HepG2 (cell line): ENCODE measurements around the gene SLC6A6. TPM values are rescaled to one million over a fixed set of nuclear protein-coding genes. Genes with fewer than 3 reads are reported as not detected.

Experiments used
- ATAC-seq: fragments of 200-7000 bp; cut with Tn5 transposase; 3 replicates; pipeline ENCODE4 v1.9.1; 2020; ENCODE audit warnings: mild to moderate bottlenecking, moderate library complexity
- BruUV-seq: library from RNA; stranded (reverse); fragments of 400-500 nt; replicated peaks from 2 replicates; lab custom pipeline; 2021; lab: Mats Ljungman, UMichigan
- CTCF ChIA-PET: fragments of 300-600 bp; formaldehyde crosslinking; extraction: SDS; loops from one replicate; lab custom pipeline; 2021; ENCODE audit warnings: low total read pairs, inconsistent platforms, low intra/inter-chr PET ratio; lab: Yijun Ruan, JAX
- POLR2A ChIA-PET: fragments of 350-600 bp; sonication (Branson Sonifier 250); formaldehyde crosslinking; loops from one replicate; lab custom pipeline; 2020; ENCODE audit warnings: antibody characterized with exemption, inconsistent platforms; lab: Yijun Ruan, JAX
- DNase-seq: peaks from one replicate; pipeline ENCODE4 v3.0.0-alpha.2; 2015; ENCODE audit warnings: low spot score
- FAIRE-seq: peaks from 3 replicates; lab custom pipeline; 2011; peaks lifted over from hg19 to GRCh38; lab: Jason Lieb, UNC
- H2AFZ ChIP-seq: one replicate; pipeline ENCODE4 v1.6.1; 2011; ENCODE audit warnings: low read length, inconsistent platforms
- H3K27ac ChIP-seq: fragments of 300-600 bp; 3 replicates; pipeline ENCODE4 v1.8.0; 2011; ENCODE audit warnings: mixed run types, mild to moderate bottlenecking, mixed read lengths, low read length, inconsistent platforms; ENCODE audit not compliant: insufficient read depth; ENCODE audit errors: extremely low read length
- H3K27me3 ChIP-seq, 2 experiments: fragments of 200-600 bp in 1 of 2; 2 replicates in 1 of 2; 3 replicates in 1 of 2; pipeline versions ENCODE4 v1.6.0 to v1.8.0; 2011; ENCODE audit warnings: low read length in 2 of 2, mild to moderate bottlenecking in 2 of 2, moderate library complexity in 2 of 2, inconsistent platforms in 1 of 2; ENCODE audit not compliant: insufficient read depth in 2 of 2, control insufficient read depth in 1 of 2
- H3K36me3 ChIP-seq, 2 experiments: fragments of 200-600 bp in 1 of 2; replicated peaks in 1 of 2; 2 replicates in 1 of 2; 3 replicates in 1 of 2; pipeline versions ENCODE4 v1.5.1 to v1.8.0; 2011; ENCODE audit warnings: low read length in 2 of 2, inconsistent platforms in 1 of 2; ENCODE audit not compliant: insufficient read depth in 2 of 2, control insufficient read depth in 1 of 2
- H3K4me1 ChIP-seq: 2 replicates; pipeline ENCODE4 v1.5.1; 2012; ENCODE audit warnings: low read length, inconsistent platforms; ENCODE audit not compliant: insufficient read depth
- H3K4me2 ChIP-seq: 2 replicates; pipeline ENCODE4 v1.6.0; 2011; ENCODE audit warnings: low read depth, low read length, inconsistent platforms
- H3K4me3 ChIP-seq, 3 experiments: fragments of 200-600 bp in 1 of 3; sonication (generic), shearing (Covaris generic) in 1 of 3; replicated peaks in 1 of 3; 2 replicates each; pipeline ENCODE4 v1.5.1; 2011 to 2016; ENCODE audit warnings: low read length in 3 of 3, inconsistent platforms in 2 of 3, low read depth in 2 of 3, mild to moderate bottlenecking in 2 of 3, control low read depth in 1 of 3, mixed read lengths in 1 of 3; ENCODE audit not compliant: insufficient read depth in 1 of 3
- H3K79me2 ChIP-seq: one replicate; pipeline ENCODE4 v1.6.1; 2011; ENCODE audit warnings: low read length, inconsistent platforms; ENCODE audit not compliant: insufficient read depth
- H3K9ac ChIP-seq: 2 replicates; pipeline ENCODE4 v1.6.0; 2011; ENCODE audit warnings: mild to moderate bottlenecking, low read depth, low read length, inconsistent platforms; ENCODE audit not compliant: insufficient read depth
- H3K9me3 ChIP-seq: 2 replicates; pipeline ENCODE4 v1.5.1; 2012; ENCODE audit warnings: mild to moderate bottlenecking, low read length
- H4K20me1 ChIP-seq: 2 replicates; pipeline ENCODE4 v1.6.0; 2011; ENCODE audit warnings: inconsistent platforms, mild to moderate bottlenecking, low read length, moderate library complexity; ENCODE audit not compliant: insufficient read depth
- GATA4 ChIP-seq: sonication (generic); IDR thresholded peaks from 2 replicates; pipeline ENCODE4 v1.6.1; 2016; ENCODE audit warnings: antibody characterized with exemption, low read depth, borderline replicate concordance
- HMGXB4 ChIP-seq, 2 experiments: sonication (generic) in 1 of 2; formaldehyde crosslinking in 1 of 2; IDR thresholded peaks; 2 replicates each; pipeline versions ENCODE4 v1.4.0 to v1.6.1; 2018 to 2020; ENCODE audit warnings: missing genetic modification reagents in 2 of 2, borderline replicate concordance in 1 of 2, low read depth in 1 of 2, mild to moderate bottlenecking in 1 of 2, missing biosample characterization in 1 of 2
- MLLT10 ChIP-seq: sonication (generic); formaldehyde crosslinking; IDR thresholded peaks from 2 replicates; pipeline ENCODE4 v1.4.0; 2020; ENCODE audit warnings: missing genetic modification reagents
- POLR2G ChIP-seq: fragments of 200-400 bp; formaldehyde crosslinking; IDR thresholded peaks from 2 replicates; pipeline ENCODE4 v1.6.1; 2018; ENCODE audit warnings: mild to moderate bottlenecking, low read depth, low read length, moderate library complexity
- ZNF451 ChIP-seq: sonication (generic); formaldehyde crosslinking; IDR thresholded peaks from 2 replicates; pipeline ENCODE4 v1.5.0; 2020; ENCODE audit warnings: mild to moderate bottlenecking, missing genetic modification reagents
- ZNF629 ChIP-seq: sonication (generic); formaldehyde crosslinking; conservative IDR thresholded peaks from 2 replicates; pipeline ENCODE4 v1.5.0; 2020; ENCODE audit warnings: missing genetic modification reagents
- WGBS: methylation state at CpG from one replicate; pipeline ENCODE4 v1.1.6; 2017; ENCODE audit warnings: low lambda C conversion rate; 5-methylcytosine and 5-hydroxymethylcytosine counted together
- in situ Hi-C: cut with HindIII; loops from 2 replicates; pipeline ENCODE4 v1.10.0; 2017; ENCODE audit warnings: low pct_unique_long_range_greater_than_20kb; ENCODE audit not compliant: extremely low pct_ligation_motif_present
- intact Hi-C: fragments of 100-400 bp; cut with micrococcal nuclease; formaldehyde crosslinking; loops from one replicate; pipeline ENCODE4 v1.10.0; 2022; ENCODE audit not compliant: unreplicated experiment
- polyA plus RNA-seq, 8 experiments: library from polyadenylated mRNA; depleted of rRNA in 3 of 8; stranded (reverse) in 7 of 8; unstranded in 1 of 8; fragments of >200 nt; fragmentation: Illumina TruSeq in 4 of 8; extraction: Trizol in 4 of 8; gene quantifications; 2 replicates each; pipeline versions ENCODE4 v1.2.1 to v1.2.3, GENCODE V29; 2011 to 2016; ENCODE audit warnings: low read depth in 4 of 8, missing spikeins in 1 of 8, mixed read lengths in 1 of 8; ENCODE audit not compliant: insufficient read depth in 1 of 8
- total RNA-seq, 5 experiments: library from RNA; depleted of rRNA; stranded (reverse); fragments of >200 nt; fragmentation: Illumina TruSeq; extraction: Trizol; gene quantifications; 2 replicates each; pipeline ENCODE4 v1.2.3, GENCODE V29; 2016; ENCODE audit warnings: low read depth in 1 of 5

Gene SLC6A6
- total and polyA plus RNA-seq, 2 of the 13 experiments (the other 11 are each of a cell fraction or from before 2014, with no cell fraction given) = 14.1 to 20.7 TPM

GRCh38 chr3:14455571-14456317 is 53.3 kb downstream of the SLC6A6 start:
- intact Hi-C loops (no loop called here), in situ Hi-C loops (no loop called here)
- no peak overlapping the region for H2AFZ ChIP-seq
- 93% methylated on average over 2 of the region's 6 CpGs for WGBS
- H3K9ac ChIP-seq = no peak overlapping the region
- ChIA-PET CTCF (no interaction called here), POLR2A (no interaction called here)
- no peaks in the 10 kb centered on the region for H3K27me3 ChIP-seq
- H3K9me3 ChIP-seq = no peaks in the 10 kb centered on the region
- H3K27ac ChIP-seq = no peak overlapping the region
- TF ChIP-seq GATA4 = no peak
- TF ChIP-seq ZNF629 (CRISPR knock-in tag) = peak; percentile 72
- no peak overlapping the region for H3K4me3 ChIP-seq
- no peak for ATAC-seq
- no peak for DNase-seq
- H3K36me3 ChIP-seq = peaks cover 8 to 38% of the 10 kb centered on the region in 2 experiments; a peak in 4 of 5 replicates
- no TSS peak for BruUV-seq
- no peaks in the 10 kb centered on the region for H4K20me1 ChIP-seq
- no peak overlapping the region for H3K4me2 ChIP-seq
- no peaks in the 10 kb centered on the region for H3K79me2 ChIP-seq
- peaks cover 19% of the 10 kb centered on the region for H3K4me1 ChIP-seq
- FAIRE-seq = no peak

- no peaks in the 10 kb centered on the region for H3K27me3 ChIP-seq
- CTCF ChIA-PET = no interaction called here
- H3K4me1 ChIP-seq = peaks cover 9% of the 10 kb centered on the region
- no peak overlapping the region for H3K4me2 ChIP-seq
- BruUV-seq = no TSS peak
- H3K79me2 ChIP-seq = no peaks in the 10 kb centered on the region
- no peak overlapping the region for H2AFZ ChIP-seq
- no peak overlapping the region for H3K4me3 ChIP-seq
- POLR2A ChIA-PET = no interaction called here
- intact Hi-C loops = no loop called here
- ATAC-seq (no peak), DNase-seq (no peak), FAIRE-seq (no peak)
- H3K36me3 ChIP-seq = peaks cover 8 to 32% of the 10 kb centered on the region in 2 experiments; a peak in 4 of 5 replicates
- TF ChIP-seq HMGXB4 (CRISPR knock-in tag; IDR thresholded peaks at IDR 0.05; ENCODE audit: borderline replicate concordance in 1 of 2, low read depth in 1 of 2) (no peak), MLLT10 (no peak), ZNF451 (no peak), POLR2G (0 out of 2 replicates have a peak, but pooled peaks have one; percentile 28)
- no peak overlapping the region for H3K9ac ChIP-seq
- no peak overlapping the region for H3K27ac ChIP-seq
- 100% methylated on average over 3 of the region's 8 CpGs for WGBS
- H3K9me3 ChIP-seq = no peaks in the 10 kb centered on the region
- in situ Hi-C loops = no loop called here
- H4K20me1 ChIP-seq = no peaks in the 10 kb centered on the region
Observed at GRCh38 chr3:14456794-14457193, 54.4 kb downstream of the SLC6A6 start.
